HepG2 (cell line): Measurements from ENCODE around the gene SEC14L5. TPM values are rescaled to one million over a fixed set of nuclear protein-coding genes. Genes with fewer than 3 reads are reported as not detected.

ENCODE experiments used
- AKAP8 ChIP-seq: sonication (generic); formaldehyde crosslinking; IDR thresholded peaks from 2 replicates; pipeline ENCODE4 v1.5.1; 2020; ENCODE audit warnings: mild to moderate bottlenecking, missing genetic modification reagents
- BRCA1 ChIP-seq: sonication (generic); formaldehyde crosslinking; IDR thresholded peaks from 2 replicates; pipeline ENCODE4 v1.4.0; 2020; ENCODE audit warnings: missing genetic modification reagents
- HMGXB4 ChIP-seq, 2 experiments: sonication (generic) in 1 of 2; formaldehyde crosslinking in 1 of 2; IDR thresholded peaks; 2 replicates each; pipeline versions ENCODE4 v1.4.0 to v1.6.1; 2018 to 2020; ENCODE audit warnings: missing genetic modification reagents in 2 of 2, borderline replicate concordance in 1 of 2, low read depth in 1 of 2, mild to moderate bottlenecking in 1 of 2, missing biosample characterization in 1 of 2
- ISL2 ChIP-seq: sonication (generic); formaldehyde crosslinking; IDR thresholded peaks from 2 replicates; pipeline ENCODE4 v1.5.0; 2020; ENCODE audit warnings: missing genetic modification reagents
- STAG1 ChIP-seq: sonication (generic); formaldehyde crosslinking; IDR thresholded peaks from 2 replicates; pipeline ENCODE4 v1.4.0; 2020; ENCODE audit warnings: missing genetic modification reagents
- TFDP2 ChIP-seq: sonication (generic); formaldehyde crosslinking; IDR thresholded peaks from 2 replicates; pipeline ENCODE4 v1.4.0; 2020; ENCODE audit warnings: missing genetic modification reagents
- THAP9 ChIP-seq: sonication (generic); formaldehyde crosslinking; IDR thresholded peaks from 2 replicates; pipeline ENCODE4; 2020; ENCODE audit warnings: missing genetic modification reagents, mild to moderate bottlenecking, borderline replicate concordance
- XRCC5 ChIP-seq: fragments of 200-400 bp; formaldehyde crosslinking; optimal IDR thresholded peaks from 2 replicates; pipeline ENCODE3; 2017; ENCODE audit warnings: mild to moderate bottlenecking, low read length
- ZFP36L1 ChIP-seq: sonication (generic); formaldehyde crosslinking; IDR thresholded peaks from 2 replicates; pipeline ENCODE4 v1.8.0; 2022; ENCODE audit warnings: mild to moderate bottlenecking, missing genetic modification reagents, moderate library complexity
- ZNF513 ChIP-seq: sonication (generic); formaldehyde crosslinking; conservative IDR thresholded peaks from 2 replicates; pipeline ENCODE4 v1.5.0; 2020; ENCODE audit warnings: missing genetic modification reagents
- ZNF800 ChIP-seq: sonication (generic); formaldehyde crosslinking; IDR thresholded peaks from 2 replicates; pipeline ENCODE4 v1.4.0; 2020; ENCODE audit warnings: missing genetic modification reagents
- polyA plus RNA-seq, 8 experiments: library from polyadenylated mRNA; depleted of rRNA in 3 of 8; stranded (reverse) in 7 of 8; unstranded in 1 of 8; fragments of >200 nt; fragmentation: Illumina TruSeq in 4 of 8; extraction: Trizol in 4 of 8; gene quantifications; 2 replicates each; pipeline versions ENCODE4 v1.2.1 to v1.2.3, GENCODE V29; 2011 to 2016; ENCODE audit warnings: low read depth in 4 of 8, missing spikeins in 1 of 8, mixed read lengths in 1 of 8; ENCODE audit not compliant: insufficient read depth in 1 of 8
- total RNA-seq, 5 experiments: library from RNA; depleted of rRNA; stranded (reverse); fragments of >200 nt; fragmentation: Illumina TruSeq; extraction: Trizol; gene quantifications; 2 replicates each; pipeline ENCODE4 v1.2.3, GENCODE V29; 2016; ENCODE audit warnings: low read depth in 1 of 5
- TF ChIP-seq, protein P1 (sequence below): sonication (generic); formaldehyde crosslinking; IDR thresholded peaks from 2 replicates; pipeline ENCODE4 v1.5.0; 2020; ENCODE audit warnings: mild to moderate bottlenecking, missing genetic modification reagents, moderate library complexity
- TF ChIP-seq, protein P2 (sequence below): IDR thresholded peaks from 2 replicates; pipeline ENCODE4 v1.4.0; 2020; ENCODE audit warnings: mild to moderate bottlenecking, missing genetic modification reagents

The SEC14L5 gene
- total and polyA plus RNA-seq, 2 of the 13 experiments (the other 11 are each of a cell fraction or from before 2014, with no cell fraction given) = 0.40 to 0.42 TPM

- no peak for TF ChIP-seq THAP9 (CRISPR knock-in tag)
- 0 out of 2 replicates have a peak, but pooled peaks have one; percentile 35 for TF ChIP-seq ZNF800 (CRISPR knock-in tag)
- 0 out of 2 replicates have a peak, but pooled peaks have one; percentile 37 for TF ChIP-seq BRCA1 (CRISPR knock-in tag)
- TF ChIP-seq HMGXB4 (CRISPR knock-in tag; IDR thresholded peaks at IDR 0.05; ENCODE audit: borderline replicate concordance in 1 of 2, low read depth in 1 of 2) = peak; percentile 24 to 78; a peak in 2 of 4 replicates
- no peak for TF ChIP-seq TFDP2 (CRISPR knock-in tag)
- TF ChIP-seq XRCC5 = peak; percentile 70
- TF ChIP-seq, protein P1, sequence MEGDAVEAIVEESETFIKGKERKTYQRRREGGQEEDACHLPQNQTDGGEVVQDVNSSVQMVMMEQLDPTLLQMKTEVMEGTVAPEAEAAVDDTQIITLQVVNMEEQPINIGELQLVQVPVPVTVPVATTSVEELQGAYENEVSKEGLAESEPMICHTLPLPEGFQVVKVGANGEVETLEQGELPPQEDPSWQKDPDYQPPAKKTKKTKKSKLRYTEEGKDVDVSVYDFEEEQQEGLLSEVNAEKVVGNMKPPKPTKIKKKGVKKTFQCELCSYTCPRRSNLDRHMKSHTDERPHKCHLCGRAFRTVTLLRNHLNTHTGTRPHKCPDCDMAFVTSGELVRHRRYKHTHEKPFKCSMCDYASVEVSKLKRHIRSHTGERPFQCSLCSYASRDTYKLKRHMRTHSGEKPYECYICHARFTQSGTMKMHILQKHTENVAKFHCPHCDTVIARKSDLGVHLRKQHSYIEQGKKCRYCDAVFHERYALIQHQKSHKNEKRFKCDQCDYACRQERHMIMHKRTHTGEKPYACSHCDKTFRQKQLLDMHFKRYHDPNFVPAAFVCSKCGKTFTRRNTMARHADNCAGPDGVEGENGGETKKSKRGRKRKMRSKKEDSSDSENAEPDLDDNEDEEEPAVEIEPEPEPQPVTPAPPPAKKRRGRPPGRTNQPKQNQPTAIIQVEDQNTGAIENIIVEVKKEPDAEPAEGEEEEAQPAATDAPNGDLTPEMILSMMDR (CRISPR knock-in tag) = peak; percentile 90
- TF ChIP-seq ZNF513 (CRISPR knock-in tag) = 0 out of 2 replicates have a peak, but pooled peaks have one; percentile 65
- peak; percentile 90 for TF ChIP-seq STAG1 (CRISPR knock-in tag)
- no peak for TF ChIP-seq ISL2 (CRISPR knock-in tag)
- no peak for TF ChIP-seq AKAP8 (CRISPR knock-in tag)
- no peak for TF ChIP-seq ZFP36L1 (CRISPR knock-in tag)
- TF ChIP-seq, protein P2, sequence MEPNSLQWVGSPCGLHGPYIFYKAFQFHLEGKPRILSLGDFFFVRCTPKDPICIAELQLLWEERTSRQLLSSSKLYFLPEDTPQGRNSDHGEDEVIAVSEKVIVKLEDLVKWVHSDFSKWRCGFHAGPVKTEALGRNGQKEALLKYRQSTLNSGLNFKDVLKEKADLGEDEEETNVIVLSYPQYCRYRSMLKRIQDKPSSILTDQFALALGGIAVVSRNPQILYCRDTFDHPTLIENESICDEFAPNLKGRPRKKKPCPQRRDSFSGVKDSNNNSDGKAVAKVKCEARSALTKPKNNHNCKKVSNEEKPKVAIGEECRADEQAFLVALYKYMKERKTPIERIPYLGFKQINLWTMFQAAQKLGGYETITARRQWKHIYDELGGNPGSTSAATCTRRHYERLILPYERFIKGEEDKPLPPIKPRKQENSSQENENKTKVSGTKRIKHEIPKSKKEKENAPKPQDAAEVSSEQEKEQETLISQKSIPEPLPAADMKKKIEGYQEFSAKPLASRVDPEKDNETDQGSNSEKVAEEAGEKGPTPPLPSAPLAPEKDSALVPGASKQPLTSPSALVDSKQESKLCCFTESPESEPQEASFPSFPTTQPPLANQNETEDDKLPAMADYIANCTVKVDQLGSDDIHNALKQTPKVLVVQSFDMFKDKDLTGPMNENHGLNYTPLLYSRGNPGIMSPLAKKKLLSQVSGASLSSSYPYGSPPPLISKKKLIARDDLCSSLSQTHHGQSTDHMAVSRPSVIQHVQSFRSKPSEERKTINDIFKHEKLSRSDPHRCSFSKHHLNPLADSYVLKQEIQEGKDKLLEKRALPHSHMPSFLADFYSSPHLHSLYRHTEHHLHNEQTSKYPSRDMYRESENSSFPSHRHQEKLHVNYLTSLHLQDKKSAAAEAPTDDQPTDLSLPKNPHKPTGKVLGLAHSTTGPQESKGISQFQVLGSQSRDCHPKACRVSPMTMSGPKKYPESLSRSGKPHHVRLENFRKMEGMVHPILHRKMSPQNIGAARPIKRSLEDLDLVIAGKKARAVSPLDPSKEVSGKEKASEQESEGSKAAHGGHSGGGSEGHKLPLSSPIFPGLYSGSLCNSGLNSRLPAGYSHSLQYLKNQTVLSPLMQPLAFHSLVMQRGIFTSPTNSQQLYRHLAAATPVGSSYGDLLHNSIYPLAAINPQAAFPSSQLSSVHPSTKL (CRISPR knock-in tag) = no peak
These were observed 98.2 kb downstream of the SEC14L5 start (continued) for GRCh38 chr16:5056352-5056751.
